ENCODE measurements around the gene JAKMIP1.
A peak's percentile ranks its signal among the peaks of the same experiment; 100 is the strongest.

JAKMIP1 gene

GRCh38 chr4:6001680-6002491 is 198.5 kb downstream of the JAKMIP1 start:
- TF ChIP-seq, protein P1, sequence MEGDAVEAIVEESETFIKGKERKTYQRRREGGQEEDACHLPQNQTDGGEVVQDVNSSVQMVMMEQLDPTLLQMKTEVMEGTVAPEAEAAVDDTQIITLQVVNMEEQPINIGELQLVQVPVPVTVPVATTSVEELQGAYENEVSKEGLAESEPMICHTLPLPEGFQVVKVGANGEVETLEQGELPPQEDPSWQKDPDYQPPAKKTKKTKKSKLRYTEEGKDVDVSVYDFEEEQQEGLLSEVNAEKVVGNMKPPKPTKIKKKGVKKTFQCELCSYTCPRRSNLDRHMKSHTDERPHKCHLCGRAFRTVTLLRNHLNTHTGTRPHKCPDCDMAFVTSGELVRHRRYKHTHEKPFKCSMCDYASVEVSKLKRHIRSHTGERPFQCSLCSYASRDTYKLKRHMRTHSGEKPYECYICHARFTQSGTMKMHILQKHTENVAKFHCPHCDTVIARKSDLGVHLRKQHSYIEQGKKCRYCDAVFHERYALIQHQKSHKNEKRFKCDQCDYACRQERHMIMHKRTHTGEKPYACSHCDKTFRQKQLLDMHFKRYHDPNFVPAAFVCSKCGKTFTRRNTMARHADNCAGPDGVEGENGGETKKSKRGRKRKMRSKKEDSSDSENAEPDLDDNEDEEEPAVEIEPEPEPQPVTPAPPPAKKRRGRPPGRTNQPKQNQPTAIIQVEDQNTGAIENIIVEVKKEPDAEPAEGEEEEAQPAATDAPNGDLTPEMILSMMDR (IDR thresholded peaks at IDR 0.05): no peak
- DNase-seq: no peak
- Mint-ChIP-seq H3K4me3 (no peak overlapping the region), H3K4me1 (peaks cover 2% of the 10 kb centered on the region), H3K27ac (no peak overlapping the region), H3K36me3 (ENCODE audit: low read depth) (no peaks in the 10 kb centered on the region), H3K9me3 (no peaks in the 10 kb centered on the region), H3K27me3 (ENCODE audit: low read depth, poor library complexity) (peaks cover 58% of the 10 kb centered on the region)

DNA sequence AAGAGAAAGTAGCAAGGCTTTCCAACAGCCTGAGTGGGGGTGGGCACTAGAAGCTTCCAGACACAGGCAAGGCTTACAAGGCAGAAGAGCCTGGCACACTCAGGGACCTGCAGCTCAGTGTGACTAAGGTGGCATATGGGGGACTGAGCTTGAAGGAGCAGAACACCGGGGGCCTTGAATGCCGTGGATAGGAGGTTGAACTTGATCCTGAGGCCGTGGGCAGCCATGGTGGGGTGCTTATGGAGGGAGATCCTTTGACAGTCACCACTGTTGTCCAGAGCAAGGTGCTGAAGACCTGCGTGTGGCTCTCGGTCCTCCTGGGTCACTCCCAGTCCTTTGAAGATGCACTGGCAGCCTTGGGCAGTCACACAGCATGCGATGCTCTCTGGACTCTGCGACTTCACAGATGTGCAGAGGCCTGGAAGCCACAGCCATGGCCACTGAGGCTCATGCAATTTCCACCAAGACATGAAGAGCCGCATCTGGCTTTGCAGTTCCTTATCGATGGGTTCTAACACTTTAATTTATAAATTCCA is 200.5 kb downstream of the JAKMIP1 start:
- no peaks in the 10 kb centered on the region for H3K36me3 Mint-ChIP-seq (ENCODE audit: low read depth)
- DNase-seq: no peak

DNA sequence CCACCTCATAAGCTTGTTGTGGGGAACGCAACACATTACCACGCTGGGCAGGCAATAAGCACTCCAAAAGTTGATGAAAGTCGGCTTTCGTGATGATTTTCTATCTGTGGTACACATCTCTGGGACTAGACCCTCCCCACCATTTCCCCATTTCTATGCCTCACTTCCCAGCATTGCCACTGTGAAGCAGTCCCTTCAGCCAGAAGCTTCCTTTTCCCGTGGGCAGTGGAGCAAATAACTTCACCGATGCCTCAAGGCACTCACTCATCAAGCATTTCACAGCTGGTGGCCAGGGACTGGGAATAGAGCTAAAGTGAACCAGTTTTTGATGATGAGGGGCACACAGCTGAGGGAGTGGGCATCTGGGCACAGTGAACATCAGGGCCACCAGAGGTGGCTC is 201.0 kb downstream of the JAKMIP1 start:
- DNase-seq: no peak
- H3K9me3 Mint-ChIP-seq: no peaks in the 10 kb centered on the region
- no peak overlapping the region for H3K4me3 Mint-ChIP-seq
- H3K36me3 Mint-ChIP-seq (ENCODE audit: low read depth): no peaks in the 10 kb centered on the region
- H3K27ac Mint-ChIP-seq: no peak overlapping the region
- H3K4me1 Mint-ChIP-seq: peaks cover 14% of the 10 kb centered on the region
- peaks cover 43% of the 10 kb centered on the region for H3K27me3 Mint-ChIP-seq (ENCODE audit: low read depth, poor library complexity)
- TF ChIP-seq, protein P1 (IDR thresholded peaks at IDR 0.05): no peak

More for the DNA sequence above, 200.5 kb downstream of the JAKMIP1 start:
- Mint-ChIP-seq H3K27ac (no peak overlapping the region), H3K4me3 (no peak overlapping the region), H3K9me3 (no peaks in the 10 kb centered on the region), H3K4me1 (peaks cover 14% of the 10 kb centered on the region), H3K27me3 (ENCODE audit: low read depth, poor library complexity) (peaks cover 43% of the 10 kb centered on the region)
- TF ChIP-seq, protein P1 (IDR thresholded peaks at IDR 0.05): no peak

- Mint-ChIP-seq H3K4me3 (no peak overlapping the region), H3K4me1 (peaks cover 14% of the 10 kb centered on the region), H3K36me3 (ENCODE audit: low read depth) (no peaks in the 10 kb centered on the region), H3K27ac (no peak overlapping the region), H3K27me3 (ENCODE audit: low read depth, poor library complexity) (peaks cover 43% of the 10 kb centered on the region), H3K9me3 (no peaks in the 10 kb centered on the region)
- DNase-seq: peak; percentile 78
- TF ChIP-seq, protein P1 (IDR thresholded peaks at IDR 0.05): peak; percentile 98
Observed at GRCh38 chr4:5998333-5998936, 201.9 kb downstream of the JAKMIP1 start.

DNA sequence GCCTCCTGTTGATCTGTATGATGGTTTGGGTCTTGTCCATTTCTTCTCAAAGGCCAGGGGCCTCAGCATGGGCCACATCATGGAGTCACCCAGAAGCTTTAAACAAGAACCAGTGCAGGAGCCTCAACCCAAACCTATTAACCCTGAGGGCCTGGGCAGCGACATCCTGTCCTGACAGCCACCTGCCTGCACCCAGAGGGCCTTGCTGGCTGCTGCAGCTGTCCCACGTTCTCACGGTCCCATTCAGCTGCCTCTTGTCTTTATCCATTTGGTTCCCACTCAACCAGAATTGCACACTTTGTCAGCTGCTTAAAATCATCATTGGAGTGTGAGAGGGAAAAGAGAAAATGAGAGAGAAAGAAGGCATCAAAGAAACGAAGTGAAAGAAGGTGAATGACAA is 203.7 kb downstream of the JAKMIP1 start:
- no peak overlapping the region for H3K27ac Mint-ChIP-seq
- H3K27me3 Mint-ChIP-seq (ENCODE audit: low read depth, poor library complexity): peaks cover 37% of the 10 kb centered on the region
- H3K9me3 Mint-ChIP-seq: no peaks in the 10 kb centered on the region
- peaks cover 14% of the 10 kb centered on the region for H3K4me1 Mint-ChIP-seq
- DNase-seq: no peak
- no peak overlapping the region for H3K4me3 Mint-ChIP-seq
- TF ChIP-seq, protein P1 (IDR thresholded peaks at IDR 0.05): no peak
- no peaks in the 10 kb centered on the region for H3K36me3 Mint-ChIP-seq (ENCODE audit: low read depth)
